ENCODE results near the gene OTOP2.

OTOP2 gene

GRCh38 chr17:74879308-74879707 is 44.8 kb upstream of the OTOP2 start:
- H3K4me3 ChIP-seq (ENCODE audit: low read depth, low read length): no peak overlapping the region
- TF ChIP-seq, protein P1, sequence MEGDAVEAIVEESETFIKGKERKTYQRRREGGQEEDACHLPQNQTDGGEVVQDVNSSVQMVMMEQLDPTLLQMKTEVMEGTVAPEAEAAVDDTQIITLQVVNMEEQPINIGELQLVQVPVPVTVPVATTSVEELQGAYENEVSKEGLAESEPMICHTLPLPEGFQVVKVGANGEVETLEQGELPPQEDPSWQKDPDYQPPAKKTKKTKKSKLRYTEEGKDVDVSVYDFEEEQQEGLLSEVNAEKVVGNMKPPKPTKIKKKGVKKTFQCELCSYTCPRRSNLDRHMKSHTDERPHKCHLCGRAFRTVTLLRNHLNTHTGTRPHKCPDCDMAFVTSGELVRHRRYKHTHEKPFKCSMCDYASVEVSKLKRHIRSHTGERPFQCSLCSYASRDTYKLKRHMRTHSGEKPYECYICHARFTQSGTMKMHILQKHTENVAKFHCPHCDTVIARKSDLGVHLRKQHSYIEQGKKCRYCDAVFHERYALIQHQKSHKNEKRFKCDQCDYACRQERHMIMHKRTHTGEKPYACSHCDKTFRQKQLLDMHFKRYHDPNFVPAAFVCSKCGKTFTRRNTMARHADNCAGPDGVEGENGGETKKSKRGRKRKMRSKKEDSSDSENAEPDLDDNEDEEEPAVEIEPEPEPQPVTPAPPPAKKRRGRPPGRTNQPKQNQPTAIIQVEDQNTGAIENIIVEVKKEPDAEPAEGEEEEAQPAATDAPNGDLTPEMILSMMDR (conservative IDR thresholded peaks at IDR 0.05; ENCODE audit: low read depth, low read length): no peak
- no peak for DNase-seq (ENCODE audit: low read depth)

- no peak for DNase-seq (ENCODE audit: low read depth)
- TF ChIP-seq, protein P1 (conservative IDR thresholded peaks at IDR 0.05; ENCODE audit: low read depth, low read length): no peak
- no peak overlapping the region for H3K4me3 ChIP-seq (ENCODE audit: low read depth, low read length)
Measured at GRCh38 chr17:74881073-74881472, 43.0 kb upstream of the OTOP2 start.

DNA sequence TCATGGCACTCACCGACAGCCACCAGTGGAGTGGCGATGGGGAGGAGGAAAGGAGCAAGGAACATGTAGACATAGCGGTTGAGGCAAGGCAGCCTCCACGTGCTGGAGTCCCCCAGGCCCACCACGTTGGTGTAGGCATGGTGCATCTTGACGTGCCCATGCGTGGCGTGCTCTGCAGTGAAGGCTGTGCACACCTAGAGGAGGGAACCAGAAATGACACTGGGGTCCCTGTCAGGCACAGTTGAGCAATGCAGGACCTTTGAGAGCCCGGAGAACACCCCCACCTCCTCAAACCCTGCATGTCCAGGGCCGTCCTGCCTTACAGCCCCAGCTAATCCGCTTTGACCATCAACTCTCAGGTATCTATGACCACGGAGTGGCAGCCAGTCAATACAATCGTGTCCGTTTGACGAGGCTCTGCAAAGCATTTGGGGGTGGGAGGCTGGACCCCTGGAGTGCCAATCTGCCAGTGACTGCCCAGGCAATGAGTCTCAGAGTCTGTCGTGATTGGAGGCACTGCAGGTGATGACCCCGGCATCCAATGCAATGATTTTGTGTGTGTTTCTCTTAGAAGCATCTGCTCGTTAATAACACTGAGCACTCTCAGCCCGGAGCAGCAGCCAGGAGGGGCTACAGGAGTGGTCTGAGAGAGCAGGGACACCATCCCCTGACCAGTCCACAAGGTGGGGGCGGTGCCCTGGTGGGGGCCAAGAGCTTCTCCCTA is 41.4 kb upstream of the OTOP2 start:
- no peak overlapping the region for H3K4me3 ChIP-seq (ENCODE audit: low read depth, low read length)
- TF ChIP-seq, protein P1 (conservative IDR thresholded peaks at IDR 0.05; ENCODE audit: low read depth, low read length): no peak
- no peak for DNase-seq (ENCODE audit: low read depth)

DNA sequence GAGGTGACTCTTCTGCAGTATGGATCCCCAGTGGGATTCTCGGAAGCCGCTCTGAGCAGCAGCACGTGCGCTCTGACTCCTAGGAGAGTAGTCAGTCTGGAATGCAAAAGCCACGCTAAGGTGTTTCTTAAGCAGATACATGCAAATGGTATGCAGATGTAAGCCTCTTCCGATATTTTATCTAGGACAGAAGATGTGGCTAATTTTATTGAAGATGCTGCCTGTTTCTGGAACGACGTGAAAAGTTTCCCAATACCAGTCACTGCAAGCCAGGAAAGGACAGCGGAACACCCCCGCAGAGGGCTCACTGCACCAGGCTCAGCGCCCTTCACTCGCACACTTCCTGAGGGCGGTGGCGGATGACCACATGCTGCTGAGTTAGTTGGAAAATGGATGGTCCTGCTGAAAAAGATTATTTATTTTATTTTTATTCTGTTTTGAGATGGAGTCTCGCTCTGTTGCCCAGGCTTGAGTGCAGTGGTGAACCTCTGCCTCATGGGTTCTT is 40.8 kb upstream of the OTOP2 start:
- DNase-seq (ENCODE audit: low read depth): peak; percentile 26
- H3K4me3 ChIP-seq (ENCODE audit: low read depth, low read length): no peak overlapping the region
- TF ChIP-seq, protein P1 (conservative IDR thresholded peaks at IDR 0.05; ENCODE audit: low read depth, low read length): no peak

GRCh38 chr17:74888469-74888868 is 35.6 kb upstream of the OTOP2 start:
- TF ChIP-seq, protein P1 (conservative IDR thresholded peaks at IDR 0.05; ENCODE audit: low read depth, low read length): no peak
- H3K4me3 ChIP-seq (ENCODE audit: low read depth, low read length): no peak overlapping the region
- no peak for DNase-seq (ENCODE audit: low read depth)

DNA sequence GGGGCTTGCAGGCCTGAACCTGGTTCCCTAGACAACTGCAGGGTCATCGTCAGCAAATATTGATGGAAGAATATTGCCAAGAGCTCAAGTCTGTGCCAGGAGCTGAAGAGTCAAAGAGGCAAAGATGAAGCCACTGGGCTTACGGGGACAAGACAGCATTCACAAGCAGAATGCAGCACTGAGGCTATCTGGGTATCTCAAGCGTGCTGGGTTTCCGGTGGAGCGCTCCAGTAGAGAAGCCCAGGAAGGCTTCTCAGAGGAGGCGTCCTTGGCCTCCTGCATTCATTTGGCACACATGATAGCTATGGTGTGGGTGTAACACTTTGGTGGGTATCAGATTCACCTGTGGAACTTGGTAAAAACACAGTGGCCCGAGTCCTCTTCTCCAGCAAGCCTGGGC is 33.5 kb upstream of the OTOP2 start:
- no peak overlapping the region for H3K4me3 ChIP-seq (ENCODE audit: low read depth, low read length)
- no peak for DNase-seq (ENCODE audit: low read depth)
- TF ChIP-seq, protein P1 (conservative IDR thresholded peaks at IDR 0.05; ENCODE audit: low read depth, low read length): no peak
